ENCODE measurements around the gene RGS3.

RGS3 gene

DNA sequence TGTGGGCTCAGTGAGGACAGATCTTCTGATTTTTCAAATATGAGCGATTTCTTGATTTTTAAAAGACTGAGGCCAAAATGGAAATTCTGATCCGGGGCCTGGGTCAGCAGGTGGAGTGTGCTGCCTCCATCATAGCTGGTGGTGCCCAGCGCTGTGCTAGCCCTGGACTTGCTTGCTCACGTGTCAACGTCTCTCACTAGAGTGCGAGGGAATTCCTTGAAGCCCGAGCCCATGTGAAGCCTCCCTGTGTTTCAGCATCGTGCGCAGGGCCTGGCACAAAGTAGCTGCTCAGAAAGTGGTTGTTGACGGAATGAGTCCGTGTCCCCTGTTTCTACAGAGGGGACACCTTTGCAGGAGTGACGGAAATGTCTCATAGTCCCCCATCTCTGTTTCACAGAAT lies 50.5 kb downstream of the RGS3 start:
- DNase-seq: no peak

DNA sequence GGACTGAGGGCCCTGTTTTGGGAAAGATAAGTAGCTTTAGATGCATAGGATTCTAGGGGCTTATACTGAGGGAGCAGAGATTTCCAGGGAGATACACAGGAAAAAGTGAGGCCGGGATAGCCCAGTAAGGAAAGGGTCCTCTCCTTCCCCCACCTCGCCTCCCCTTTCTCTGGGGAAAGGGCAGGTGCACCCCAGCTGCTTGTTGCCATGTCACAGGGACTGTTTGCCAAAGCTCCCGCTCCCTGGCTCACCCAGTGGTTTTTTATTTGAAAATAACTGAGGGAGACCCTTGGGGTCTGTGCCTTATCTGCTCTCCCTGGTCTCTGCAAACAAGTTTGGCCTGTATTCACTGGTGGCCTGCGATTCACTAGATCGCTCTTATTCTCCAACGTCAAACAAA lies 51.2 kb downstream of the RGS3 start:
- DNase-seq: no peak

DNA sequence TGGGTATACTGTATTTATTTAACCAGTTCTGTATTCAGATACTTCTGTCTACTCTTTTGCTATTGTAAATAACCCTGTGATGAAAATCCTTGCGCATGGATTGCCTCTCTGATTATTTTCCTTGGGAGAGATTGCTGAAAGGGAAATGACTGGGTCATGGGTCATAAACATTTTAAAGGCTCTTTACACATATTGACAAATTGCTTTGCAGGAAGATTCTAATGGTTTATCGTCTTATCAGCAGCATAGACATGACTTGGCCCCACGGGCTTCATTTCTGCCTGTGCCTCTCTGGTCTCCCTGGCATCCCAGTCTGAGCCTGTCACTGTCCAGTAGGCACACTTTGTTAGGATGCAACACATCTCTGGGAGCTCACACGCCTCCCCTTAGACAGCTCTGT lies 52.3 kb downstream of the RGS3 start:
- no peak for DNase-seq

DNA sequence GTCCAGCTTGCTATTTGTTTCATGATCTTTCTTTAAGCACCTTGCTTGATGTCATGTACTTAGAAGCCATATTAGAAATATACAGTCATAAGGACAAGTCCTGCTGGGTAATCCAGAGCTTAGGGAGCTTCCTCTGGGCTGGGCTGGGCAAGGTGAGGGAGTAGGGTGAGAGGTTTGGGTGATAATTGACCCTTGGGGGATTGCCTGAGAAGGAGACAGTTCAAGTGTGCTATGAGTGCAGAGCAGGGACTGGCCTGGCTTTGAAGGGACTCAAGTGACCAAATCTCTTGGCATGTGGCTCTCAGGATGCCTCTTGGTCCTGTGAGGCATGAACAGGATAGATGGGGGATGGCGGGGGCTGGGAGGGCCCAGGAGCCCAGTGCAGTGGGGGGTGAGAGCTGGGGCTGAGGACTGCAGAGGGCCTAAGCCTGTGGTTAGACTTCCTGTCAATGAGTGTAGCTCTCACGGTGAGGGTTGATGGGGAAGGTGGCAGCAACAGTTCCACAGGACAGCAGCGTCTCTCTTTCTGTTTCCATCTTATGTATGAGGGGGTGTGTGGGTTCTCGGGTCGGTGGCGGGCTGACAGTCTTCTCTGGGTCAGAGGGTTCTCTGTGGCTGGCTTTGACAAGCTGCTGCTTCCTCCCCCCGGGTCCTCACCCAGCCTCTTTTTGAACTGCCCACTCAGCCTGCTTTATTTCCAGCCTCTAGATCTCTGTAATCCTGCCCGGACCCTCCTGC lies 53.5 kb downstream of the RGS3 start:
- peak; percentile 80 for DNase-seq

DNA sequence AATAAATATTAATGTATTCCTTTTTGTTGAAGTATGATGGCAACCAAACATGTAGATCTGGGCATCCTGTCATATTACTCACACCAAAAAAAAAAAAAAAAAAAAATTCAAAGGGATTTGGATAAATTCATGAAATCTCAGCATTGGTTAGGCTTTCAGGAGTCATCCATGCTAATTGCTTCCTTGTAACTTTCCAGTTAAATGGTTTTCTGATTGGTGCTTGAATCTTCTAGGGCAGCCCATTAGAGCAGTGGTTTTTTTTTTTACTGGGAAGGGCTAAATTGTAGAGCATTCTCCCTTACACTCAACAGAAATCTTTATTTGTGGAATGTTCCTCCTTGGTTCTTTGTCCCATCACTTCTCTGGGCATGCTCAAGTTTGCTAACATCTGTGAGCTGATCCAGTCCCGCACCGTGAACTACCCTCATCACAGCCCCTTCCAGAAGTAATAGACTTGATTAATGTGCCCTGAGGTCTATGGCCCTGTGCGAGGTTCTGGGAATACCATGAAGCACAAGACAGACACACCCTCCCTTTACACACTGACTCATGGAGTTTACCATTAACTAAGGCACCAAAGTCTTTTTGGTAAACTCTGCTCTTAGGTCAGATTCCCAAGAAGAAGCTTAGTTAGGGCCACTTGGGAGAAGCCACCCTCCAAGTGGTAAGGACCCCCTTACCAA lies 56.0 kb downstream of the RGS3 start:
- no peak for DNase-seq

DNA sequence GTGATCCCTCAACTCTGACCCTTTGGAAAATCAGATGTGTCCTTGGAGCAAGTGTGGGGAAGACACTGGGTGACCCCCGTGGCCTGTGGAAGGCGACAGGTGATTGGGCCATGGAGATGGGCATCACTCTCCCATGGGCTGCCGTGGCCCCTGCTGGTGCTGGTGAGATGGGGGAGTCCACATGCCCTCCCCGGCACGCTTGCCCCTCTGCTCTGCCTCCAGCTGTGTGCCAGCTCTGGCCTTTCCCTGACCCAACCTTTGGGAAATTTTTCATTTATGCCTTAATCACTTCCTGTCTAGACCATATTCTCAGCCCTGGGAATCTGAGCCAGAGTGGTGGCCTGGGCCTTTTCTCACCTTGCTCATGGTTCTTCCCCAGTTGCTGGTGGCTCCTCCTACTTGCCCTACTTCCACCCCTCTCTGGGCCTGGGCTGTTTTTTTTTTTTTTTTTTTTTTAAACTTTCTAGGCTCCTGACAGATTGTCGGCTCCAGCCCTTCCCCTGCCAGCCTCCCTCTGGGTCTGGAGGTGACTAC lies 56.6 kb downstream of the RGS3 start:
- DNase-seq: peak; percentile 60

DNA sequence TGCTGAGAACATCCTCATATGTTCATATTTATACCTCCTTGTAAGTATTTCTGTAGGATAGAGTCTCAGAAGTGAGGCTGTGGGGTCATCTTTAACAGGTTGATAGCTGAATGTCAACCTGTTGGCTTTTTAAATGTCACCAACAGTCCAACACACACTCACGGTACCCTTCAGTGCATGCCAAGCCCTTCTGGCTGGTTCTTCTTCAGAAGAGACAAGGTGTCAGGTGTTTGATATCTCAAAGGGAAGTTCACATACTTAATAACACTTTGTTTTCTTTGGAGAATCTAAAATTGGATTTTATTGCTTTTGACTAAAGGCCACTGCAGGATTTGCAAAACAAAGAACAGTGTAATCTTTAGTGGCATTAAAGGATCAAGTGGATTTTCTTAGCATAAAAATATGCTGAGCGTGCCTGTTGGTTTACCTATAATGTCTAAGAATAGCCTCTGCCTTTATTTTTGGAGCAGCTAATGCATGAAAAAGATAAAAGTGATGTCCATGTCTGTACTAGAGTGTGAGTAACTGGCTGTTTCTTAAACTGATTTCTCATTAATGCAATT lies 58.2 kb downstream of the RGS3 start:
- DNase-seq: no peak

DNA sequence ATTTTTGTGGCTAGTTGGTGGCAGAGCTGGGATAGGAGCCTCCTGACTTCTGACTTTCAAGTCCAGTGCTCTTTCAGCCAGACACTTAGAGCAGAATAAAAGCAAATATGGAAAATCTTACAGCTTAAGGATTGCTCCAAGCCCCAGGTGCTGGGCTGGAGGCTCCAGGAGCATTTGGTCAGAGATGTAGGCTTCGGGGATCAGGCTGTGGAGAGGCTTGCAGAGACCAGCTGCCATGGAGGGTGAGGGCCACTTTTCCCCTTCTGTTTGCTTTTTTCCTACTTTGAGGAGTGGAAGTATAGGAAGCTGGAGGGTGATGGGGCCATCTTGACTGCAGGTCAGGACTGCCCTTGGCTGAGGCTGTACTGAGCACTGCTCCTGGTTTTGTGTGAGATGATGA lies 58.9 kb downstream of the RGS3 start:
- DNase-seq: no peak

DNA sequence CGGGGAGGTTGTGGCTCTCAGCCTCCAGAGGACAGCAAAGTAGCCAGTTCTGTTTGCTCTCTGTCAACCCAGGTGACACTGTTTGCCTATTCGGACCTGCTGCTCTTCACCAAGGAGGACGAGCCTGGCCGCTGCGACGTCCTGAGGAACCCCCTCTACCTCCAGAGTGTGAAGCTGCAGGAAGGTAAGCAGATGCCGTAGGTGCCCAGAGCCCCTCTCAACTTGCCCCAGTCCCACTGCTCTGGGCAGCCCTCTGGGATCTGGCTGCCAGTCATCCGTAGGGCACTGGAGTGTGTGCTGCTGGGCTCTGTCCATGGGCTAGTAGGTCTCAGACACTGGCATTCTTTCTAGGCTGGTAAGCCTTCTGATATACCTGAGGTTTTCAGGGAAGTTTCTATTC lies 59.3 kb downstream of the RGS3 start:
- no peak for DNase-seq

DNA sequence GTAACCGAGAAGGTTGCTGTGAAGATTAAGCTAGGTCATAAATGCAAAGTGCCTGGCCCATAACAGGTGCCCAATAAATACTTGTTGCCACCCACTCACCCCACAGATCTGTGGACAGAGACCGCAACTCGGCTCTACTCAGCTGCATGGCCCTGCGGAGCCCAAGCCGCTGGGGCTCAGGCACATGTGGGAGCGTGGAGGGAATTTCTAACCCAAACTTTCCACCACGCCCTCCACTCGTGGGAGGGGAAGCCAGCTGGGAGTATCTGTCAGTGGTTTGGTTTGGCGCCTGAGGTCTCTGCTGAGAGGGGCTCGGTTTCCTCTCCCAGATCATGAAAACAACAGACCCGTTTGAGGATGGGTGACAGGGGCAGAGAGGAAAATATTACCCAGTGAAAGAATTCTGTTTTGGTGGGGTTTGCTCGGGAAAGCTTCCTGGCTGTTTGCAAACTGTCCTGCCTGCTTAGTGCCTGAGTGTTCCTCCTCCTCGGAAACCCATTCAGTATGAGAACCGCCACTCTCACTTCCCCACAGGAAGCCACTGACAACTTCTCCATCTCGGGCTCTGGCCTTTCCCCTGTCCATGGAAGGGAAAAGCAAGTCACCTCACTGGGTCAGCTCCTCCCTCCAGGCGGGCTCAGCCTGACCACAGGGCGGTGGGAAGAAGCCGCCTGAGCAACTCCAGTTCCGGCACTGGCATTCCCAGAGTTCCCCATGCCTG lies 60.1 kb downstream of the RGS3 start:
- DNase-seq: peak; percentile 80

DNA sequence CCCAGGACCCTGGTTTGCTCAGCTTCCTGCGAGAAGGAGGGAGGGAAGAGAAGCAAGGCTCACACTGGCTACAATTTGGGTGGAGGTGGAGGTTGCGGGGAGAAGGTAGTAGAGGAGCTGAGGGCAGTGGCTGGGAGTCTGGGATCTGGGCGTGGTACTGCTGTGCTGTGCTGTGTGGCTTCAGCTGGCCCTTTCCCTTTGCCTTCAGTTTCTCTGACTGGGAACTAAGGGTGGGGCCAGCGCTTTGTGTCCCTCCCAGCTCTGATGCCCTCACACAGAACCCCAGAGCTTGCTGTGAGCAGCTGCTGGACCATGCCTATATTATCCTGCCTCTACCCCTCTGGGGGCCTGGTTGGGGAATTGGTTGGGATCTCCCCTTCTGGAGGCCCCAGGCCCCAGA lies 60.9 kb downstream of the RGS3 start:
- DNase-seq: no peak

DNA sequence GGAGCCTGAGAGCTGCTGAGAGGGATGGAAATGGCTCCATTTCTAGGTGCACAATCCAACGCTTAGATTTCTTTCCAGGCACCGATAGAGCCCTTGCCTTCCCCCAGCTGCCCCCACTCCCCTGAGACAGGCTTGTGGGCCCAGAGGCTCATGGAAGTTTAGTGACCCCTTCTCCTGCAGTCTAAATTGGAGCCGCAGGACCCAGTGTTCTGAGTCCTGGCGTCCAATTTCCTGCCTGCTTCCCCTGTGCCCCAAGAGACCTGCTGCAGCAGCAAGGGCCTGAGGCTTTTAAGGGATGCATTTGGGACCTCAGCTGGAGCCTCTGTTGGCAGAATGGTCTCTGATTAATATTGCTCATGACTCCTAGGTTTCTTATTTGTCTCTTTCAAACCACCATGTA lies 61.7 kb downstream of the RGS3 start:
- DNase-seq: no peak

DNA sequence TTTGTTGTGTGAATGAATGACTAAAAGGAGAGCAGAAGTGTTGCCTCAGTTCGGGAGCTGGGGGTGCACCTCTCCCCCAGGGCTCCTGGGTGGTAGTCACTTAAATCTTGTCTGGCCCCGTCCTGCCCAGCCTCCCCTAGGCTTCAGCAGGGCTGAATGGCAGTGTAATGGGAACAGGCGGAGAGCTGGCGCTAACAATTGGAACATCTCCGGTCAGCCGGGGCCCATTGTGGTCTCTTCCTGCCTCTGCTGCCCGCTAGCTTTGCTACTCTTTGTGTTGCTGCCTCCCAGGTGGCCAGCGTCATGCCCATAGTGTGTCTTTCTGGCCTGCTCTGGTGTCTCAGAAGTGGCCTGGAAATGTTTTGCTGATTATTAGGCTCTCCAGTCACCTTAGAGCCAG lies 62.3 kb downstream of the RGS3 start:
- DNase-seq: no peak

DNA sequence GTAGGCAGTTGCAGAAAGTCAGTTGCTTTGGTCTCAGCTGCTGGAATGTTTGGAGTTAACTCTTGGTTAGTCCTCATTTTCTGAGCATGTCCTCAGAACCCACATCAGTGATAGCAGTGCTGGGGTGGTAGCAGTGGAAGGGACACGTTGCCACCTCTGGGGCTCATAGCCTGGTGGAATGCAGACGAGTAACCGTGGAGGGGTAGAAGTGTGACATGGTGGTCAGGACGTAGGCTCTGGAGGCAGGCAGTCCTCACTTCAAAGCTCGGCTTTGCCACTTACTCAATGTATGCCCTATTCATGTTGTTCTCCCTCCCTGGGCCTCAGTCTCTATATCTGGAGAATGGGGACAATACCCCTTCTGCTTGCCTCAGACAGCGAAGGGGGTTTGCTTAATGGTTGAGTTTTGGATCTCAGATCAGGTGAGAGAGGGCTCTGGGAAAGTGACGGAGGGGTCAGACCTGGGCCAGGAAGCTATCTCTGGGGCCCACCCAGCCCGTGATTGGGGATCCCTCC lies 62.8 kb downstream of the RGS3 start:
- DNase-seq: no peak

DNA sequence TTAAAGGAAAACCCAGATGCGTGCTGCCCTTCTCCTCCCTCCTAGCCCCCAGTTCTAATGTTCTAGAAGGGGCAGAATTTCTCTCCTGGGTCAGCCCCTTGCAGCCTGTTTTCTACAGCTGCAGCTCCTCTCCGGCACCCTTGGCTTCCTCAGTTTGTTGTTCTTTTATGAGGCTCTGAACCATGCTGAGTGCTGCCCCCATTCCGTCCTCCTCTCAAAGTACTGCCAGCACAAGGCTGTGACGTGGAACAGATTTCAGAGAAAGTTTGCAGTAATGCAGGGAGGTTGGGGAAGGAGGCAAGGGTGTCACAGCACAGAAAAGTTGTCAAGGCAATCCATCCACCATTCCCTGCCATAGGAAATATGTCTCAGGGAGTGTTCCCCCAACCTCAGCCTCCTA lies 63.3 kb downstream of the RGS3 start:
- DNase-seq: no peak

DNA sequence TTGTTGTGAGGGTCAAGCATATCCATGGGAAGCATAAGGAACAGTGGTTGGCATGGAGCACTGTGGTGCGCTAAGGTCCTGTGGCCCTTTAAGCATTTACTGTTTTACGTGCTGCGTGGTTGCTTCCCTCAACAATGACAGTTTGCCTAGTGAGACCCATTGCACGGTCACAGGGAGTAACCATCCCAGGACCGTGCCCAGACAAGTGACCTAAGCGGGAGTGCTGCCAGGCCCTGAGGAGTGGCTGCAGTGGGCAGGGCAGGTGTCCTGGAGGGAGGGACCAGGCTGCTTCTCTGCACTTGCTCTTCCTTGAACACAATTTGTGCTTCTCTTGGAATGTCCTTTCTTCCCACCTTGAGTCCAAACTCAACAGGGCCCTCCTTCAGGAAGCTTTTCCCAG lies 64.6 kb downstream of the RGS3 start:
- DNase-seq: no peak

DNA sequence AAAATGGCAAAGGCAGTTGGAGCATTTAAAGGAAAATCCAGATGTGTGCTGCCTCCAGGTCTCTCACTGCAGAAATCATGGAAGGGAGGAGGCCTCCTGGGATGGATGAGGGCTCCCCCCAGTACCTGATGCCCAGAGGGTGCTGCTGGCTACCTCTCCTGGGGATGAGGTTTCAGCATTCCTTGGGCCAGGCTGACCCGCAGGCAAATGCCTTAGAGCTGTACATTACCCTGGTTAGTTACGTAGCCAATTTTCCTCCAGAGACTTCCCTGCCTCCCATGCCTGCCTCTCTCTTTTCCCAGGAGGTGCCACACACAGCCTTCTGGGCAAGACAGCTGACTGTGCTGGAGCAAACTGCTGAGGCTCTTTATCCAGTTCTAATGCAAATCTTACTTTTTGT lies 65.3 kb downstream of the RGS3 start:
- DNase-seq: no peak

DNA sequence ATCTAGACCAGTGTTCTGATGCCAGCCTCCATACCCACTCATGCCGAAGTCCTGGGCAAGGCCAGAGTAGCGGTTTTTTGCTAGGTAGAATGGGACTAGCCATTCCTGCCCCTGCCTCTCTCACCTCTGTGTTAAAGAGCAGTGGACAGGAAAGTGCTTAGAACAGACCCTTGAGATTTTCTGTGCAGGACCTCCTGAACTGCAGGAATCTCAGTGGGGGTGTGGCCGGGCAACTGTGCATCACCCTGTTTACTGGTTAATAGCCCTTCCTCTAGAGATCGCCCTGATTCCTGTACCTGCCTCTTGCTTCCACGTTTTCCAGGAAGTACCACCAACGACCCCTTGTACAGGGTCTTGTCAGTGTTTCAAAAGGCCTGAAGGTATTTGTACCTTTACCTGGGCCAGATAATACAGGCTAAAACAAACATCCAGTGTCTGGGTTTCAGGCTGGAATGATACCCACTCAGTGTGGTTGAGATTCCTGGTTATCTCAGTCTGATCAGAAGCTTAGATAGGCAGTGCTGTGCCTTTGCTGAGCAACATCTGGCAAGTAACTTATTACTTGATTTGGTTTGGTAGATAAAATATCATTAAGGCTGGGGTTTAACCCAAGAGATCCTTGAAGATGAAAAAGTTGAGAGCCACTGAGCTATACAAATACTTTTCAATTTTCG lies 65.9 kb downstream of the RGS3 start:
- DNase-seq: no peak

DNA sequence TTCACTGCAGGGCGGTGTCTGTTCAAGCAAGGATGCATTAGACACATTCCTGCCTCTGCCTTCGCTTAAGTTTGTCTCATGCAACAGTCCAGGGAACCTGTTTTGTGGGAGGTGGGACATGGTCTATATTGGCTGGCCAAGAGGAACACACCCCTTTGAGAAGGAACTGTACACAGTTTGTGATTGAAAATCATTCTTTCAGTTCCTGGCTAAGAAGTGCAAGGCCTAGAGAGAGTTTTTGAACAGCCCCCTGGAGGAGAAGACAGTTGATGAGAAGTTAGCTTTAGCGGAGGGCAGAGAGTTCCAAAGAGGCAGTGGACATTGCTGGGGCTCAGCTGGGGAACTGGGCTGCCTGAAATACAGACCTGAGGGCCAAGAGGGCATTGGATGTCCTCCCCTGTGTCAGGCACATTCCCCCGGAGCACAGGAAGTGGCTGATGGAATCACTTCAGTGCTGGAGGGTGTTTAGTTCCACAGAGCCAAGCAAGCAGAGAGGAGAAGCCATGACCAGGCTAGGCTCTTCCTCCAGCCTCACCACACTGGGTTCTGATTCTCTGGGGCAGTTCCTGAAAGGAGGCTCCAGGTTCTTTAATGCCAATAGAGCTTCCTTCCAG lies 66.6 kb downstream of the RGS3 start:
- DNase-seq: no peak

DNA sequence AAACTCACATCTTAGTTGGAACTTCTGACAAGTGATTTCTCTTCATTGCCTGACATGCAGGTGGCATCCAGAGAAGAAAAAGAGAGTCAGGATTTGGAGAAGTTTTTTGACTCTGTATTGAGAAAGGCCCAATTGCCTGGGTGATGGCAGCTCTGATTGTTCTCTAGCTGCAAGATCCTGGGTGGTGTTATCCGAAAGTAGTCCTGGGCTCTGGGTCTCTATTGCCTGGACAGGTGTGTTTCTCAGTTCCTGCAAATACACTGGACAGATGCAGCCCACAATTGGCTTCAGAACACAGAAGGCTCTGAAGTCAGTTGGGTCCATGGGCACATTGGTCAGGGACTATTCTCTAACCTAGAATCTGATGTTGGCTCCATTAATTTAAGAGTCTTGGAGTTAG lies 67.4 kb downstream of the RGS3 start:
- DNase-seq: no peak

DNA sequence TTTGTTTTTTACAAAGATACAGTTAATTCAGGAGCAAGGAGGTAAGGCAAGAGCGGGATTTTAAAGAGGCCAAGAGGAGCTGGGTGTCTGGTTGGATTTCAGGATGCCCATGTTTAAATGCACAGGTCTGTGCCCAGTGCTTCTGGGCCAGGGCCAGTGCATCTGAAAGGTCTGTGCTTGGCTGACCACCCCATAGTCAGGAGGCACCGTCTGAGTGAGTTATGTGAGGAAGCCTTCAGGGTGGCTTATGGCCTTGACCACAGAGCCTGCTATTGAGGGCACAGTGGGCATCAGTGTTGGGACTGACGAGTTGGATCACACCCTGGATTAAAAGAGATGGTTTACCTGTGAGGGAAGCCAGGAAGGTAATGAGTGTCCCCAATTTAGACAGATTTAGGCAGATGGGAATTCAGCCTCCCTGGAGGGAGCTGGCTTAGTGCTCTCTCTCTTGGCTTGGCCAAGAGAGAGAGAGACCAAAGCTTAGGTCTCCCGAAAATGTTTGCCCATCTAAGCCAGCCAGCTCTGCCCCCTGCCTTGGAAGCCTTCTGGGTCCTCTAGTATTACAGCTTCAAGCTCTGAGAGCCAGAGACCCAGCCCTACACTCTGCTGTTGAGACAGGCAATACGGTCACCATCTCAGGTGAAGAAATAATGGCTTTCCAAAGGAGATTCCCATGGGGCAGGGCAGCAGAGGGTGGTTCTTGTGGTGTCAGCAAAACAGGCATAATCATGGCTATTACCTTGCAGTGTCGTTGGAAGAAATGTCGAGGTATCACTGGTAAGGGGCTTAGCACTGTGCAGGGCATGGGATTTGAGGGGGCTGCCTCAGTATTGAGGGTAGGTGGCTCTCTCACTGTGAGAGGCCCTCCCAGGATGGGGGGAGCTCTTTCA lies 68.6 kb downstream of the RGS3 start:
- no peak for DNase-seq
